Activated naive CD4-positive, alpha-beta T cell treated with anti-CD3 and anti-CD28 coated beads, Interleukin-2, amount 10 ng/mL, durations not matched to agents 5 hours and 36 hours (primary cell): ENCODE data around the gene KRT33B. TPM values are rescaled to one million over a fixed set of nuclear protein-coding genes. Genes with fewer than 3 reads are reported as not detected.

Experiments
- total RNA-seq, 2 experiments: library from RNA; stranded (reverse); gene quantifications; one replicate each; pipeline ENCODE4 v1.2.3, GENCODE V29; 2021

The KRT33B gene
- not detected for total RNA-seq

GRCh38 chr17:41369713-41370112 is at the start of gene KRT33B:
Gene KRT33B, minus strand, starts transcription at chr17:41369813. Its CDS starts 63 bp downstream, at chr17:41369750.

GRCh38 chr17:41396996-41397660 is 27.5 kb upstream of the KRT33B start, which contains the start of gene KRT31:
Gene KRT31, minus strand, starts transcription at chr17:41397608. Its CDS starts 69 bp downstream, at chr17:41397539.

GRCh38 chr17:41381943-41382342 is 12.3 kb upstream of the KRT33B start, which contains the start of gene KRT34:
Gene KRT34, minus strand, starts transcription at chr17:41382306. Its CDS starts 60 bp downstream, at chr17:41382246.

GRCh38 chr17:41350381-41350878 is 19.2 kb downstream of the KRT33B start, which contains the start of gene KRT33A:
Gene KRT33A, minus strand, starts transcription at chr17:41350828. Its CDS starts 61 bp downstream, at chr17:41350767.

GRCh38 chr17:41315204-41315794 is 54.3 kb downstream of the KRT33B start, which contains the start of gene KRTAP17-1:
Gene KRTAP17-1, minus strand, starts transcription at chr17:41315710. Its CDS starts 60 bp downstream, at chr17:41315650.

Other genes starting within 250 kb of the KRT33B start
- gene KRTAP4-12, start 245.6 kb downstream of the KRT33B start, total RNA-seq, result not detected
- gene KRTAP4-6, start 229.3 kb downstream of the KRT33B start, total RNA-seq, result not detected
- not detected for gene KRTAP4-5, start 220.0 kb downstream of the KRT33B start, total RNA-seq
- not detected for gene KRTAP4-4, start 209.1 kb downstream of the KRT33B start, total RNA-seq
- gene KRTAP4-3, start 201.6 kb downstream of the KRT33B start, total RNA-seq, result not detected
- gene KRTAP4-2, start 191.6 kb downstream of the KRT33B start, total RNA-seq, result not detected
- not detected for gene KRTAP4-1, start 184.9 kb downstream of the KRT33B start, total RNA-seq
- gene KRTAP9-1, start 179.9 kb downstream of the KRT33B start, total RNA-seq, result not detected
- not detected for gene KRTAP9-2, start 143.2 kb downstream of the KRT33B start, total RNA-seq
- not detected for gene KRTAP9-3, start 137.4 kb downstream of the KRT33B start, total RNA-seq
- not detected for gene KRTAP9-8, start 131.8 kb downstream of the KRT33B start, total RNA-seq
- not detected for gene KRTAP9-4, start 120.1 kb downstream of the KRT33B start, total RNA-seq
- not detected for gene KRTAP9-9, start 114.4 kb downstream of the KRT33B start, total RNA-seq
- not detected for gene KRTAP9-6, start 104.4 kb downstream of the KRT33B start, total RNA-seq
- gene KRTAP9-7, start 94.1 kb downstream of the KRT33B start, total RNA-seq, result not detected
- gene KRTAP29-1, start 67.0 kb downstream of the KRT33B start, total RNA-seq, result under 1 TPM in 1 of 2 experiments, not detected in 1; 0.20 TPM
- under 1 TPM in 1 of 2 experiments, not detected in 1; 0.14 TPM for gene KRTAP16-1, start 60.5 kb downstream of the KRT33B start, total RNA-seq
- gene KRTAP17-1, start 54.1 kb downstream of the KRT33B start, total RNA-seq, result not detected
- gene KRT33A, start 19.0 kb downstream of the KRT33B start, total RNA-seq, result not detected
- gene KRT34, start 12.5 kb upstream of the KRT33B start, total RNA-seq, result not detected
- gene KRT31, start 27.8 kb upstream of the KRT33B start, total RNA-seq, result not detected
- not detected for gene KRT37, start 54.8 kb upstream of the KRT33B start, total RNA-seq
- not detected for gene KRT38, start 71.2 kb upstream of the KRT33B start, total RNA-seq
- not detected for gene KRT32, start 97.6 kb upstream of the KRT33B start, total RNA-seq
- not detected for gene KRT35, start 111.3 kb upstream of the KRT33B start, total RNA-seq
- gene KRT36, start 120.1 kb upstream of the KRT33B start, total RNA-seq, result not detected
- not detected for gene KRT13, start 135.8 kb upstream of the KRT33B start, total RNA-seq
- gene KRT15, start 149.1 kb upstream of the KRT33B start, total RNA-seq, result not detected
- not detected for gene KRT19, start 158.5 kb upstream of the KRT33B start, total RNA-seq
- not detected for gene KRT9, start 202.2 kb upstream of the KRT33B start, total RNA-seq
- gene KRT14, start 217.1 kb upstream of the KRT33B start, total RNA-seq, result not detected
- gene KRT16, start 243.0 kb upstream of the KRT33B start, total RNA-seq, result not detected